ENCODE data around the gene EBF3.

DNA sequence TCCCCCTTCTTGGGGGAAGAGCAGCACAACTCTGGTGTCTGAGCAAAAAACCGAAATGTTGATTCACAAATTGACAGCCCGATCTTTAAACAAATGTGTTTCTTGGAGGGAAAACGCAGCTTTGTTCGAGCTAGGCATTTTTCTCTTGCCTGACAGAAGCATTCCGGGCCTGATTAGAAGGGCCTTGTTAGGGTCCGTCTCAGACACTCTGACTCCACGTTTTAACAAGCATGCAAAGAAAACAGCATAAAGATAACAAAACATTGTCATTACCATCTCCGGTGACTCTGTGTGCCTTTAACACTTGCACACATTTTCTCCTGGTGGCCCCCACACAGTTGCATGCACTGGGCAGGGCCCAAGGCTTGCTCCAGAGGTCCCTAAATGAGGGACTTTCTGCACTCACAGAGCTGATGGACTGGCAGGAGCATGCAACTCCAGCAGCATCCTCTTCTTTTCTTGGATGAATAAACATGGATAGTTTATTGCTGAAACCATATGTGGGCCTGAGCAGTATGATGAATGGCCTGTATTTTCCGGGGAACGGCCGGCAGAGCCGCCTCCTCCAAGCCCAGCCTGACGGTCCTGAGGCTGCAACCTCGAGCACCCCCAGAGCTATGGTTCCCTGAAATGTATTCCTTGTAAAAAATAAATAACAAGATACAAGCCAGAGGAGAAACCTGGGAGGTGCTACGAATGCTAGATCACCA, 50.9 kb downstream of the EBF3 start:
- no peak for TF ChIP-seq POLR2A (IDR thresholded peaks at IDR 0.05)
- TF ChIP-seq, protein P1, sequence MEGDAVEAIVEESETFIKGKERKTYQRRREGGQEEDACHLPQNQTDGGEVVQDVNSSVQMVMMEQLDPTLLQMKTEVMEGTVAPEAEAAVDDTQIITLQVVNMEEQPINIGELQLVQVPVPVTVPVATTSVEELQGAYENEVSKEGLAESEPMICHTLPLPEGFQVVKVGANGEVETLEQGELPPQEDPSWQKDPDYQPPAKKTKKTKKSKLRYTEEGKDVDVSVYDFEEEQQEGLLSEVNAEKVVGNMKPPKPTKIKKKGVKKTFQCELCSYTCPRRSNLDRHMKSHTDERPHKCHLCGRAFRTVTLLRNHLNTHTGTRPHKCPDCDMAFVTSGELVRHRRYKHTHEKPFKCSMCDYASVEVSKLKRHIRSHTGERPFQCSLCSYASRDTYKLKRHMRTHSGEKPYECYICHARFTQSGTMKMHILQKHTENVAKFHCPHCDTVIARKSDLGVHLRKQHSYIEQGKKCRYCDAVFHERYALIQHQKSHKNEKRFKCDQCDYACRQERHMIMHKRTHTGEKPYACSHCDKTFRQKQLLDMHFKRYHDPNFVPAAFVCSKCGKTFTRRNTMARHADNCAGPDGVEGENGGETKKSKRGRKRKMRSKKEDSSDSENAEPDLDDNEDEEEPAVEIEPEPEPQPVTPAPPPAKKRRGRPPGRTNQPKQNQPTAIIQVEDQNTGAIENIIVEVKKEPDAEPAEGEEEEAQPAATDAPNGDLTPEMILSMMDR (IDR thresholded peaks at IDR 0.05): no peak

Data from Peyer's patch (tissue), 4 donors.